Globus pallidus (tissue), 1 donor: Measurements from ENCODE around the gene ZNF425.
"Not testable (repeated sequence)": the region's sequence is repeated elsewhere in the genome, so short reads cannot be mapped to it uniquely, and the experiment has no call there.

Source experiments
- DNase-seq: peaks from one replicate; pipeline ENCODE4 v3.0.0-alpha.2; 2015; ENCODE audit warnings: low spot score

Gene ZNF425

GRCh38 chr7:149133028-149133710 lies 7.0 kb upstream of the ZNF425 start:
- DNase-seq, result no peak

- DNase-seq, result no peak
Measured at GRCh38 chr7:149130572-149131198, 4.6 kb upstream of the ZNF425 start.

GRCh38 chr7:149126662-149127266 lies 640 bp upstream of the ZNF425 start:
- DNase-seq, result peak; percentile 49

- DNase-seq, result no peak
Measured at GRCh38 chr7:149125189-149125862, 798 bp downstream of the ZNF425 start.

GRCh38 chr7:149109969-149110368 lies 16.2 kb downstream of the ZNF425 start:
- DNase-seq, result no peak

GRCh38 chr7:149104749-149105148 lies 21.4 kb downstream of the ZNF425 start:
- no peak for DNase-seq

- DNase-seq, result no peak
Measured at GRCh38 chr7:149104214-149104613, 21.9 kb downstream of the ZNF425 start.

GRCh38 chr7:149103424-149103823 lies 22.7 kb downstream of the ZNF425 start:
- DNase-seq, result no peak

GRCh38 chr7:149102666-149103065 lies 23.5 kb downstream of the ZNF425 start:
- DNase-seq, result no peak

GRCh38 chr7:149100821-149101220 lies 25.3 kb downstream of the ZNF425 start:
- DNase-seq, result no peak

GRCh38 chr7:149099058-149099457 lies 27.1 kb downstream of the ZNF425 start:
- no peak for DNase-seq

- DNase-seq, result no peak
Measured at GRCh38 chr7:149097088-149097487, 29.0 kb downstream of the ZNF425 start.

- DNase-seq, result no peak
Measured at GRCh38 chr7:149093228-149093627, 32.9 kb downstream of the ZNF425 start.

- DNase-seq, result not testable (repeated sequence)
Measured at GRCh38 chr7:149092244-149092643, 33.9 kb downstream of the ZNF425 start.

GRCh38 chr7:149090397-149091195 lies 35.5 kb downstream of the ZNF425 start, which contains the start of gene ZNF786:
ZNF786 (minus strand) TSS chr7:149090718; CDS start chr7:149090640, 78 bp downstream.
- DNase-seq, result peak; percentile 88

- no peak for DNase-seq
Measured at GRCh38 chr7:149087376-149087775, 38.7 kb downstream of the ZNF425 start.

- DNase-seq, result no peak
Measured at GRCh38 chr7:149085866-149086265, 40.3 kb downstream of the ZNF425 start.

- no peak for DNase-seq
Measured at GRCh38 chr7:149084407-149084806, 41.7 kb downstream of the ZNF425 start.

GRCh38 chr7:149081914-149082313 lies 44.2 kb downstream of the ZNF425 start:
- no peak for DNase-seq

GRCh38 chr7:149077594-149077993 lies 48.5 kb downstream of the ZNF425 start:
- no peak for DNase-seq

- DNase-seq, result no peak
Measured at GRCh38 chr7:149075286-149075685, 50.8 kb downstream of the ZNF425 start.
